HepG2 (cell line): ENCODE results near the gene GLYR1.

Experiments used
- AGO2 ChIP-seq: fragments of 200-400 bp; formaldehyde crosslinking; optimal IDR thresholded peaks from 2 replicates; pipeline ENCODE3; 2017; ENCODE audit warnings: mild to moderate bottlenecking, low read depth, low read length, moderate library complexity
- BRCA1 ChIP-seq: sonication (generic); formaldehyde crosslinking; IDR thresholded peaks from 2 replicates; pipeline ENCODE4 v1.4.0; 2020; ENCODE audit warnings: missing genetic modification reagents
- KLF13 ChIP-seq: sonication (generic); formaldehyde crosslinking; IDR thresholded peaks from 2 replicates; pipeline ENCODE4 v1.4.0; 2020; ENCODE audit warnings: mild to moderate bottlenecking, missing genetic modification reagents
- KLF15 ChIP-seq: sonication (generic); formaldehyde crosslinking; IDR thresholded peaks from 2 replicates; pipeline ENCODE4 v1.8.1; 2023; ENCODE audit warnings: borderline replicate concordance, mild to moderate bottlenecking, inconsistent platforms, missing genetic modification reagents, mixed read lengths
- MAZ ChIP-seq, 2 experiments: sonication (generic) in 1 of 2; formaldehyde crosslinking in 1 of 2; IDR thresholded peaks; 2 replicates each; pipeline versions ENCODE4 v1.5.0 to v1.6.1; 2012 to 2020; ENCODE audit warnings: low read depth in 2 of 2, mild to moderate bottlenecking in 2 of 2, borderline replicate concordance in 1 of 2, improper control_type of control experiment in 1 of 2, low read length in 1 of 2, missing genetic modification reagents in 1 of 2, moderate library complexity in 1 of 2
- MIER3 ChIP-seq: IDR thresholded peaks from 2 replicates; pipeline ENCODE4 v1.6.1; 2016; ENCODE audit warnings: missing compliant biosample characterization, borderline replicate concordance
- MYC ChIP-seq: sonication (generic); formaldehyde crosslinking; IDR thresholded peaks from 2 replicates; pipeline ENCODE4 v1.9.0; 2021; ENCODE audit warnings: missing genetic modification reagents, borderline replicate concordance
- NCOA2 ChIP-seq: sonication (generic); formaldehyde crosslinking; IDR thresholded peaks from 2 replicates; pipeline ENCODE4 v1.8.0; 2022; ENCODE audit warnings: inconsistent platforms
- SOX13 ChIP-seq, 3 experiments: fragments of 450-650 bp in 1 of 3; sonication (generic) in 1 of 3; formaldehyde crosslinking in 1 of 3; IDR thresholded peaks in 2 of 3; conservative IDR thresholded peaks in 1 of 3; 2 replicates each; pipeline versions ENCODE4 v1.5.0 to v1.6.1; 2016 to 2020; ENCODE audit warnings: antibody characterized with exemption in 1 of 3, mild to moderate bottlenecking in 1 of 3, missing compliant biosample characterization in 1 of 3, missing genetic modification reagents in 1 of 3, moderate library complexity in 1 of 3
- SUZ12 ChIP-seq: fragments of 150-350 bp; IDR thresholded peaks from 2 replicates; pipeline ENCODE4 v1.6.1; 2014; ENCODE audit warnings: low read depth, low read length
- ZFP36L2 ChIP-seq: sonication (generic); formaldehyde crosslinking; IDR thresholded peaks from 2 replicates; pipeline ENCODE4 v1.4.0; 2020; ENCODE audit warnings: missing genetic modification reagents
- ZNF7 ChIP-seq: IDR thresholded peaks from 2 replicates; pipeline ENCODE4 v1.6.1; 2016; ENCODE audit warnings: missing biosample characterization, missing genetic modification reagents
- TF ChIP-seq, protein P1 (sequence below): sonication (generic); formaldehyde crosslinking; IDR thresholded peaks from 2 replicates; pipeline ENCODE4 v1.4.0; 2020; ENCODE audit warnings: missing genetic modification reagents
- TF ChIP-seq, protein P2 (sequence below): sonication (generic); formaldehyde crosslinking; IDR thresholded peaks from 2 replicates; pipeline ENCODE4 v1.5.0; 2020; ENCODE audit warnings: mild to moderate bottlenecking, missing genetic modification reagents, moderate library complexity

DNA sequence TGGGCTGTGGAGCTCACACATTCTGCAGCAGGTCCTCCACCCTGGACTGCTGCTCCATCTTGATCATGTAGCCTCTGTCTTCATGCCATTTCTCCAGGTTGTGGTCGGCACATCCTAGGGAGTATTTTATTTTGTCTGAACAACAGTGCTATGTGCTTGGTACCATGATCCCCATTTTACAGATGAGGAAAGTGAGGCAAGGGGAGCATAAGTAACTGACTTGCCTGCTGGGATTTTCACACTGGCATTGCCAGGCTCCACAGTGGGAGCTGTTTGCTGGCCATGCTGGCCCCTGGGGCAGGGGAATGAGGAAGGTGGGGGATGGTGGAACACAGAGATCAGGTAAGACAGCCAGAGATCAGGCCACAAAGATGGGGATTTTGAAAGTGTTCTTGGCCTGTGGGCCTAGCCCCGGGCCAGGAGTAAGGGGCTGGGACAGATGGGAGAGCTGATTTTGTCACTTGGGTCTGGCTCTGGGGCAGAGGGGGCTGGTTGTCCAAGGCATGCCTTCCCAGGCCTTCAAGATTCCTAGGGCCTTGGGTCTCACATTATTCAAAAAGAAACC, 70.9 kb downstream of the GLYR1 start:
- no peak for TF ChIP-seq ZNF7 (CRISPR knock-in tag)
- TF ChIP-seq AGO2 = no peak
- no peak for TF ChIP-seq NCOA2 (CRISPR knock-in tag)
- no peak for TF ChIP-seq KLF13
- TF ChIP-seq, protein P1, sequence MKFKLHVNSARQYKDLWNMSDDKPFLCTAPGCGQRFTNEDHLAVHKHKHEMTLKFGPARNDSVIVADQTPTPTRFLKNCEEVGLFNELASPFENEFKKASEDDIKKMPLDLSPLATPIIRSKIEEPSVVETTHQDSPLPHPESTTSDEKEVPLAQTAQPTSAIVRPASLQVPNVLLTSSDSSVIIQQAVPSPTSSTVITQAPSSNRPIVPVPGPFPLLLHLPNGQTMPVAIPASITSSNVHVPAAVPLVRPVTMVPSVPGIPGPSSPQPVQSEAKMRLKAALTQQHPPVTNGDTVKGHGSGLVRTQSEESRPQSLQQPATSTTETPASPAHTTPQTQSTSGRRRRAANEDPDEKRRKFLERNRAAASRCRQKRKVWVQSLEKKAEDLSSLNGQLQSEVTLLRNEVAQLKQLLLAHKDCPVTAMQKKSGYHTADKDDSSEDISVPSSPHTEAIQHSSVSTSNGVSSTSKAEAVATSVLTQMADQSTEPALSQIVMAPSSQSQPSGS = no peak
- TF ChIP-seq, protein P2, sequence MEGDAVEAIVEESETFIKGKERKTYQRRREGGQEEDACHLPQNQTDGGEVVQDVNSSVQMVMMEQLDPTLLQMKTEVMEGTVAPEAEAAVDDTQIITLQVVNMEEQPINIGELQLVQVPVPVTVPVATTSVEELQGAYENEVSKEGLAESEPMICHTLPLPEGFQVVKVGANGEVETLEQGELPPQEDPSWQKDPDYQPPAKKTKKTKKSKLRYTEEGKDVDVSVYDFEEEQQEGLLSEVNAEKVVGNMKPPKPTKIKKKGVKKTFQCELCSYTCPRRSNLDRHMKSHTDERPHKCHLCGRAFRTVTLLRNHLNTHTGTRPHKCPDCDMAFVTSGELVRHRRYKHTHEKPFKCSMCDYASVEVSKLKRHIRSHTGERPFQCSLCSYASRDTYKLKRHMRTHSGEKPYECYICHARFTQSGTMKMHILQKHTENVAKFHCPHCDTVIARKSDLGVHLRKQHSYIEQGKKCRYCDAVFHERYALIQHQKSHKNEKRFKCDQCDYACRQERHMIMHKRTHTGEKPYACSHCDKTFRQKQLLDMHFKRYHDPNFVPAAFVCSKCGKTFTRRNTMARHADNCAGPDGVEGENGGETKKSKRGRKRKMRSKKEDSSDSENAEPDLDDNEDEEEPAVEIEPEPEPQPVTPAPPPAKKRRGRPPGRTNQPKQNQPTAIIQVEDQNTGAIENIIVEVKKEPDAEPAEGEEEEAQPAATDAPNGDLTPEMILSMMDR = no peak
- TF ChIP-seq SOX13 (IDR thresholded peaks at IDR 0.05) = no peak
- no peak for TF ChIP-seq SOX13 (CRISPR knock-in tag; conservative IDR thresholded peaks at IDR 0.05 in 1 of 2, IDR thresholded peaks at IDR 0.05 in 1 of 2)
- no peak for TF ChIP-seq MIER3
- no peak for TF ChIP-seq KLF15 (CRISPR knock-in tag)
- TF ChIP-seq ZFP36L2 (CRISPR knock-in tag) = no peak
- TF ChIP-seq MAZ (IDR thresholded peaks at IDR 0.05; ENCODE audit: borderline replicate concordance, low read depth, low read length) = no peak
- TF ChIP-seq MAZ (CRISPR knock-in tag; IDR thresholded peaks at IDR 0.05; ENCODE audit: low read depth) = no peak
- TF ChIP-seq MYC (CRISPR knock-in tag) = no peak
- no peak for TF ChIP-seq BRCA1 (CRISPR knock-in tag)
- no peak for TF ChIP-seq SUZ12
